Tibial nerve (tissue), 4 donors: Measurements from ENCODE around the gene CFAP161. TPM values are rescaled to one million over a fixed set of nuclear protein-coding genes. Genes with fewer than 3 reads are reported as not detected.

Experiments used
- DNase-seq, 2 donors: peaks; one replicate each; pipeline ENCODE4 v3.0.0-alpha.2; 2019; ENCODE audit warnings: low spot score in 2 of 2
- H3K27ac ChIP-seq, 4 donors: fragments of 200-600 bp; sonication (generic) in 3 of 4; one replicate each; pipeline ENCODE4 v1.5.1; 2017 to 2019; ENCODE audit warnings: mild to moderate bottlenecking in 1 of 4
- H3K27me3 ChIP-seq, 2 donors: fragments of 200-600 bp; sonication (generic) in 1 of 2; one replicate each; pipeline versions ENCODE4 v1.5.1 to v1.6.0; 2017 to 2019
- H3K36me3 ChIP-seq, 3 donors: fragments of 200-600 bp; sonication (generic); one replicate each; pipeline ENCODE4 v1.5.1; 2018 to 2019
- H3K4me1 ChIP-seq, 4 donors: fragments of 200-600 bp; sonication (generic) in 3 of 4; one replicate each; pipeline ENCODE4 v1.5.1; 2017 to 2019
- H3K4me3 ChIP-seq, 4 donors: fragments of 200-600 bp; sonication (generic) in 3 of 4; one replicate each; pipeline ENCODE4 v1.5.1; 2017 to 2019; ENCODE audit warnings: mild to moderate bottlenecking in 1 of 4, moderate library complexity in 1 of 4
- H3K9me3 ChIP-seq, 4 donors: fragments of 200-600 bp; sonication (generic) in 3 of 4; one replicate each; pipeline ENCODE4 v1.5.1; 2017 to 2019
- CTCF ChIP-seq, 5 experiments: fragments of 200-600 bp in 3 of 5; fragments of 450-650 bp in 2 of 5; sonication (generic) in 3 of 5; IDR thresholded peaks; one replicate each; pipeline ENCODE4 v1.5.1; 2016 to 2019; ENCODE audit warnings: antibody characterized with exemption in 5 of 5, mild to moderate bottlenecking in 3 of 5, moderate library complexity in 2 of 5
- EP300 ChIP-seq, 2 donors: sonication (generic); formaldehyde crosslinking; IDR thresholded peaks; one replicate each; pipeline ENCODE4 v1.6.1; 2017; ENCODE audit warnings: antibody characterized with exemption in 2 of 2, mild to moderate bottlenecking in 1 of 2
- POLR2A ChIP-seq, 2 donors: fragments of 450-650 bp; IDR thresholded peaks; one replicate each; pipeline ENCODE4 v1.6.1; 2017; ENCODE audit warnings: antibody characterized with exemption in 2 of 2, mild to moderate bottlenecking in 2 of 2, moderate library complexity in 2 of 2
- WGBS, 2 donors: methylation state at CpG; one replicate each; pipeline ENCODE4 v1.1.5; 2018; 5-methylcytosine and 5-hydroxymethylcytosine counted together
- total RNA-seq, 4 donors: library from RNA; depleted of rRNA; stranded (reverse); fragments of >200 nt; gene quantifications; one replicate each; pipeline ENCODE4 v1.1.0, GENCODE V29; 2016

Gene CFAP161
- total RNA-seq, 4 donors from 2014 or later = 0.39 to 0.90 (median 0.63) TPM; not detected in 1

GRCh38 chr15:81098349-81098748, 35.7 kb upstream of the CFAP161 start:
- Histone ChIP-seq H3K4me1 (peaks cover 0 to 16% (median 0%) of the 10 kb centered on the region in 4 donors), H3K36me3 (no peaks in the 10 kb centered on the region), H3K9me3 (no peaks in the 10 kb centered on the region), H3K4me3 (no peak overlapping the region), H3K27me3 (peaks cover 0 to 11% of the 10 kb centered on the region in 2 donors), H3K27ac (no peak overlapping the region)
- no peak for DNase-seq
- WGBS, 2 donors = 76 to 78% methylated on average over 4 of the region's 4 CpGs
- TF ChIP-seq EP300 (IDR thresholded peaks at IDR 0.05) (no peak), POLR2A (IDR thresholded peaks at IDR 0.05) (no peak), CTCF (IDR thresholded peaks at IDR 0.05) (no peak)

GRCh38 chr15:81098861-81099651, 35.0 kb upstream of the CFAP161 start:
- Histone ChIP-seq H3K4me1 (peaks cover 0 to 16% (median 0%) of the 10 kb centered on the region in 4 donors), H3K36me3 (no peaks in the 10 kb centered on the region), H3K4me3 (peak overlapping the region in 1 of 4 donors; percentile 3), H3K27me3 (peaks cover 0 to 11% of the 10 kb centered on the region in 2 donors), H3K9me3 (no peaks in the 10 kb centered on the region), H3K27ac (no peak overlapping the region)
- 39 to 48% methylated on average over 13 of the region's 13 CpGs for WGBS, 2 donors
- no peak for TF ChIP-seq POLR2A (IDR thresholded peaks at IDR 0.05)
- TF ChIP-seq EP300 (IDR thresholded peaks at IDR 0.05) = peak in 1 of 2 donors; percentile 48
- TF ChIP-seq CTCF (IDR thresholded peaks at IDR 0.05) = no peak
- peak in 1 of 2 donors; percentile 16 for DNase-seq

- Histone ChIP-seq H3K9me3 (no peaks in the 10 kb centered on the region), H3K4me3 (no peak overlapping the region), H3K27ac (no peak overlapping the region), H3K4me1 (peaks cover 0 to 16% (median 0%) of the 10 kb centered on the region in 4 donors), H3K36me3 (no peaks in the 10 kb centered on the region), H3K27me3 (peaks cover 0 to 11% of the 10 kb centered on the region in 2 donors)
- no peak for DNase-seq
- TF ChIP-seq POLR2A (IDR thresholded peaks at IDR 0.05) = no peak
- no peak for TF ChIP-seq EP300 (IDR thresholded peaks at IDR 0.05)
- TF ChIP-seq CTCF (IDR thresholded peaks at IDR 0.05) = no peak
- WGBS, 2 donors = 57 to 67% methylated on average over 7 of the region's 7 CpGs
These were observed 31.9 kb upstream of the CFAP161 start for GRCh38 chr15:81101894-81102815.

- TF ChIP-seq EP300 (IDR thresholded peaks at IDR 0.05) = no peak
- Histone ChIP-seq H3K4me1 (peaks cover 0 to 16% (median 0%) of the 10 kb centered on the region in 4 donors), H3K9me3 (no peaks in the 10 kb centered on the region), H3K27ac (no peak overlapping the region), H3K4me3 (no peak overlapping the region), H3K27me3 (peaks cover 0 to 8% of the 10 kb centered on the region in 2 donors), H3K36me3 (no peaks in the 10 kb centered on the region)
- DNase-seq = no peak
- 95 to 100% methylated on average over 1 of the region's 1 CpG for WGBS, 2 donors
These were observed 30.2 kb upstream of the CFAP161 start for GRCh38 chr15:81103857-81104256.

- Histone ChIP-seq H3K4me3 (no peak overlapping the region), H3K27ac (no peak overlapping the region), H3K36me3 (no peaks in the 10 kb centered on the region), H3K9me3 (no peaks in the 10 kb centered on the region), H3K4me1 (peaks cover 0 to 9% (median 0%) of the 10 kb centered on the region in 4 donors), H3K27me3 (no peaks in the 10 kb centered on the region)
- TF ChIP-seq CTCF (IDR thresholded peaks at IDR 0.05) (no peak), POLR2A (IDR thresholded peaks at IDR 0.05) (no peak), EP300 (IDR thresholded peaks at IDR 0.05) (no peak)
- 70 to 80% methylated on average over 4 of the region's 4 CpGs for WGBS, 2 donors
- no peak for DNase-seq
These were observed 28.5 kb upstream of the CFAP161 start for GRCh38 chr15:81105545-81105944.
